ENCODE results near the gene PDZK1IP1. TPM values are rescaled to one million over a fixed set of nuclear protein-coding genes. Genes with fewer than 3 reads are reported as not detected.

Gene PDZK1IP1
- total RNA-seq, 1 experiment from 2014 or later = not detected

GRCh38 chr1:47224676-47225399 is 35.0 kb upstream of the PDZK1IP1 start:
- DNase-seq (ENCODE audit: low spot score) = no peak
- in situ Hi-C loops (cut with HindIII; ENCODE audit: low sequenced_read_pairs) = no loop called here

GRCh38 chr1:47223921-47224675 is 34.3 kb upstream of the PDZK1IP1 start:
- no peak for DNase-seq (ENCODE audit: low spot score)
- in situ Hi-C loops (cut with HindIII; ENCODE audit: low sequenced_read_pairs) = no loop called here

GRCh38 chr1:47223174-47223920 is 33.5 kb upstream of the PDZK1IP1 start:
- in situ Hi-C loops (cut with HindIII; ENCODE audit: low sequenced_read_pairs) = no loop called here
- no peak for DNase-seq (ENCODE audit: low spot score)

DNA sequence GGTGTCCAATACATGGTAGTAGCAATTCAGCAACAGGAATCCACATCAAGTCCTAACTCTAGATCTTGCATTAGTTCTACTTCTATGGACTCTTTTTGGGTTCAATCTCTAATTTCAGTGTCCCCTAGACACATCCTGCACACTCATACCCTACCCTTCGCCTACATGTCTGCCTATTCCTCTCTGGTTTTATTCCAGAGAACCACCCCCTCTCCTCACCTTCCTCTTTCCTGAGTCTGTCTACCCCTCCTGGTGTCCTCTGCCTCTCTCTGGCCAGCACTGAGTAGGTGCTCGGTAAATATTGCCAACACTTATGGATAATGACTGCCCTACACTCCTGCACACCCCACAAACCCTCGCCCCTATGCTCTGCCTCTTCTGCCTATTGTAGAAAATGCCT is 32.6 kb upstream of the PDZK1IP1 start:
- in situ Hi-C loops (cut with HindIII; ENCODE audit: low sequenced_read_pairs) = no loop called here
- no peak for DNase-seq (ENCODE audit: low spot score)

DNA sequence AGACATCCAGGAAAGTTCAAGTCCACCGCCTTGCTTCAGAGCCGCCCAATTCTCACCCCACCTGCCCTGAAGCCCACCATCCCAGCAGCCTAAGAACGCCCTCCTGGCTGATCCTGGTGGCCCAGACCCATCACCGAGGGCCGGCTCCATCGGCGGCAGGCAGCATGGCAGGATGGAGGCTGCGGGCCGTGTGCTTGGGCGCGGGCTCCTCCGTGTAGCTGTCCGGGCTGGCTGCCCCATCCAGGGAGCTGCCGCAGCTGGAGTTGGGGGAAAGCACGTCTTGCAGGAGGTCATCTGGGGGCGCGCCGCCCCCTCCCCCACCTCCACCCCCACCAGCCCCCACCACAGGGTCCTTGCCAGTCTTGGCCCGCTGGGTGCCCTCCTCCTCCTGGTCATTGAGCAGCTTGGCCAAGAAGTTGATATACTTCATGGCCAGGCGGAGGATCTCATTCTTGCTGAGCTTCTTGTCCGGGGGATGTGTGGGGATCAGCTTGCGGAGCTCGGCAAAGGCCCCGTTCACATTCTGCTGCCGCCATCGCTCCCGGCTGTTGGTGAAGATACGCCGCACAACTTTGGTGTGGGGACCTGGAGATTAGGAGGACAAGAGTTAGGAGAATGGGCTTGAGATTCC is 29.9 kb upstream of the PDZK1IP1 start:
- in situ Hi-C loops (cut with HindIII; ENCODE audit: low sequenced_read_pairs) = no loop called here
- DNase-seq (ENCODE audit: low spot score) = no peak

GRCh38 chr1:47219001-47219400 is 29.2 kb upstream of the PDZK1IP1 start:
- in situ Hi-C loops (cut with HindIII; ENCODE audit: low sequenced_read_pairs) = no loop called here
- DNase-seq (ENCODE audit: low spot score) = no peak

DNA sequence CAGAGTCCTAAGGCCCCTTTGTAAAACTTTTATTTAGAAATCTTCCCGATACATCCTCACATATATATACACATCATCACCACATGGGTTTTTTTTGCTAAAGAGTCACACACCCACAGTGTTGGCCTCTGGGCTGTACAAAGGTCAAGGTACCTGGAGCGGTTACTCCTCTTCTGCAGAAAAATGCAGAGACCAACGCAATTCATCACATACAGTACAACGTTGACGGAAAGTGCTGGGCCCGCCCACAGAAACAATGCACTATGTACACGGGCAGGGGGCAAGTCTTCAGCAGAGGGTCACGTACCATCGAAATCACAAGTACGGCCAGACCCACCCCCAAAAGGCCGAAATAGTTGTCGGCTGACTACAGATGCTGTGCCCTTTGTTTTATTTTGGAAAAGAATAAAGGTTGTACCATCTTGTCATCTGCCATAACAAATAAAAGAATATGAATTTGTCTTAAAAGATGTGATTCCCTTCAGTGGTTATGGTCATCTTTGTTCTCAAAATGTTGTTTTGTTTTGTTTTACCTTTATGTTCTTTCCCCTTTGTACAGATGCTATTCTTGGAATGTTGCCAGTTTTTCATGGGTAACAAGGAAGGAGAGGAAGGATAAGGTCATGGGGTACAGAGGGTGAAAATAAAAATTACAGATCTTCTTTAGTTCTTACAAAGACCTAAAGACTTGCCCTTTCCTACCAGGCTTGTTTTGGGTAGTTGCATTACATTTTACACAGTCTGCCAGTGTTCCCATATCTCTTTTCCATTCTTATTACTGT is 26.6 kb upstream of the PDZK1IP1 start:
- in situ Hi-C loops (cut with HindIII; ENCODE audit: low sequenced_read_pairs) = no loop called here
- DNase-seq (ENCODE audit: low spot score) = no peak

DNA sequence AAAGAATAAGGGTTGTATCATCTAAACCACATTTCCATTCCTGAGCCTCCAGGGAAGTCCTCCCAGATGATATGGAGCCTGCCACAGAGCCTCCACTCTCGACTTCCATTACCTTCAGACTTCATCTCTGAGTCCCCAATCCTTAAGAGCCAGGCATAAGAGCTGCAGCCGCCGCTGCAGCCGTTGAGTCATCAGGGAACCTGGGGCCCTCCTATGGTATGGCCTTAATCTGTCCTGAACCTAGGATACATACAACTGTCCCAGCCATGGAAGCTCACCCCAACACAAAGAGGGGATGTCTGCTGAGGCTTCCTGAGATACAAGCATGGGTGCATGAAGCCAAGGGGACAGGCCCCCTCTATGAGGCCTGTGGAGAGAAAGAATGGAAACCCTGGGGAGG is 25.9 kb upstream of the PDZK1IP1 start:
- in situ Hi-C loops (cut with HindIII; ENCODE audit: low sequenced_read_pairs) = no loop called here
- DNase-seq (ENCODE audit: low spot score) = no peak

- DNase-seq (ENCODE audit: low spot score) = no peak
- in situ Hi-C loops (cut with HindIII; ENCODE audit: low sequenced_read_pairs) = no loop called here
These were observed 24.7 kb upstream of the PDZK1IP1 start for GRCh38 chr1:47214549-47214948.

DNA sequence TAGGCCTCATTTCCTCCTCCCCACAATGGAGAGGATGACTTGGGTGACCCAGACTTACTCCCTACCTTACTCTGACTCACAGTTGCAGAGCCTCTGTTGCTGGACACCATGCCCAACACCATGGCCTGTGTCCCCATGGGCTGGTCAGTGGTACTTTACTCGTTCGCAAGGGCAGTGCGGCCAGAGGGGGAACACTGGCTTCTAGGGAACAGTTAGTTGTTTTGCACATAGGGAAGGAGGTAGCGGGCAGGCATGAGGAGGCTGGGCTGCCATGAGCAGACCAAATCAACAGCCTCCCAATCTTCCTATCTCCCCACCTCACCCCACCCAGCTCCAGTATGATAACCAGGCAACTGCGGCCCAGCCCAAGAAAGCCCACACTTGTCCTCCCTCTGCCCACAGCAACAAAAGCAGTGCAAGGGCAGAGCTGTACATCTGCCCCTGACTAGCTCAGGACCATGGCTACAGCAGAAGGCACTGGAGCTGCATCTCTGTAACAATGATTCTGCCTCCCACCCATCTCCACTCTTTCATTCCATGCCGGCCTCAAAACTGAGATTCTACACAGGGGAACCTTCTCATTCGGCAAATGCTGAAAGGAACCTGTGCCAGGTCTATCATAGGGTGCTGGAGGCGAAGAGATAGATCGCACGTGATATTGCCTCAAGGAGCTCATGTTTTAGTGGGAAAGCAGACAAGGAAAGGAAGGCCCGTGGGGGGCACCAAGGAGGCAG is 23.6 kb upstream of the PDZK1IP1 start:
- in situ Hi-C loops (cut with HindIII; ENCODE audit: low sequenced_read_pairs) = no loop called here
- no peak for DNase-seq (ENCODE audit: low spot score)

DNA sequence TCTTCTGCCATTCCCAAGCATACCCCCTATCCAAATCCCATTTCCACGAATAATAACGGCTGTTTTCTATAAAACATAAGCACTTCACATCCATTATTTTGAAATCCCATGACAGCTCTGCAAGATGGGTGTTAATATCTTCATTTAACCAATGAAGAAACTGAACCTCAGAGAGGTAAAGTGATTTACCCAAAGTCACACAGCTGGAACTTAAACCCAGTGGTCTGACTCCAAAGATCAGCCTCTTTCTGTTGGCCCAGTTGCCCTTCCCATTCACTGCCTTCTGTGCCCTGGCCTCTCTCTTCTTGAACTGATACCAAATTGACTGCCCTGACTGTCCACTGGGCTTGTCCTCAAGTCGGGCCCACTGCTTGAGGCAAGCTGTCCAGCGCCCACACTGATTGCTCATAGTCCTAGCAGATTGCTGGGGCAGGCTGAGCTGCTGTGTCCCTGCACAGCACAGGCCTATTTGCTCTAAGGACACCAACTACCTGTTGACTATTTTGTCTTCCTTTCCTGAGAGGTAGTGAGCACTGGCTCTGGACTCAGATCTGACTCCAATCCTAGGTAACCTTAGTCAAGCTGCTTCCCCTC is 22.9 kb upstream of the PDZK1IP1 start:
- in situ Hi-C loops (cut with HindIII; ENCODE audit: low sequenced_read_pairs) = no loop called here
- DNase-seq (ENCODE audit: low spot score) = no peak

DNA sequence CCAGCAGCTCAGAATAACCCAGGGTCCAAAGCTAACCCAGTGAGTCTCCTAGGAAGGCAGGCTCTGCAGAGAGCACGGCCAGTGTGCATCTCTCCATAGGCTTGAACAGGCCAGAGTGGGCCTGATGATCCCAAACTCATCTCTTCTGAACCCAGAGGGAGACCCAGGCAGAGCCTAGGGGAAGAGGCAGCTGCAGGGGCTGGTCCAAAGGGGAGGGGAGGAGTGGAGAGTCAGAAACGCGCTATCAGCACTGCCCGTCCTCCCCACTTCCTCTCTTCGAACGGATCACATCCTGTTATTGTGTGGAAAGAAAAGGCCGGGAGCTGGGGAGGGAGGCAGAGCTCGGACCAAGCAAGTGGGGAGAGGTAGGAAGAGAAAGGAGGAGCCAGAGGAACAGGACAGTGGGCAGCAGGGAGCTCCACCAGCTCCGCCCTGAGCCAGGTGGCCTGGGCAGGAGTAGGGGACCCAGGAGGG is 22.0 kb upstream of the PDZK1IP1 start:
- in situ Hi-C loops (cut with HindIII; ENCODE audit: low sequenced_read_pairs) = no loop called here
- DNase-seq (ENCODE audit: low spot score) = no peak

- in situ Hi-C loops (cut with HindIII; ENCODE audit: low sequenced_read_pairs) = no loop called here
- no peak for DNase-seq (ENCODE audit: low spot score)
These were observed 20.8 kb upstream of the PDZK1IP1 start for GRCh38 chr1:47210666-47211065.

GRCh38 chr1:47209725-47210325 is 20.0 kb upstream of the PDZK1IP1 start:
- no peak for DNase-seq (ENCODE audit: low spot score)
- in situ Hi-C loops (cut with HindIII; ENCODE audit: low sequenced_read_pairs) = no loop called here

DNA sequence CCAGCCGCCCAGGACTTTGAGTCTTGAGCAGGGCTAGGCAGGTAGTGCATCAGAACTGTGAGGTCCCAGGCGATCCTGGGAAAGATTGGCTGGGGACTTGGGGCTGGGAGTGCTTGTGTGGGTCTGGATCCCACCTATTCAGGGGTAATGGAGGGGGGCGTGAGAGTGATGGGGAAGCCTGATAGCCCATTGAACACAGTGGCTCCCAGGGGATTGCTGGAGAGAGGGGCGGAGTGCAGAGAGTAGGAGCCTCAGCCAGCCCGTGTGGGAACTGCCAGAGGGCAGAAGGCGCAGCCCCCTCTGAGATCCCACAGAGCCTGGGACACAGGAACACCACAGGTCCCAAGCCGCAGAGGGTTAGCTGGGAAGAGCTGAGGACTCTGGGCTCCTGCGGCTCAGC is 19.3 kb upstream of the PDZK1IP1 start:
- in situ Hi-C loops (cut with HindIII; ENCODE audit: low sequenced_read_pairs) = no loop called here

GRCh38 chr1:47208374-47208850 is 18.6 kb upstream of the PDZK1IP1 start:
- in situ Hi-C loops (cut with HindIII; ENCODE audit: low sequenced_read_pairs) = no loop called here
- no peak for DNase-seq (ENCODE audit: low spot score)

More for the DNA sequence above, 19.3 kb upstream of the PDZK1IP1 start:
- DNase-seq (ENCODE audit: low spot score) = no peak

DNA sequence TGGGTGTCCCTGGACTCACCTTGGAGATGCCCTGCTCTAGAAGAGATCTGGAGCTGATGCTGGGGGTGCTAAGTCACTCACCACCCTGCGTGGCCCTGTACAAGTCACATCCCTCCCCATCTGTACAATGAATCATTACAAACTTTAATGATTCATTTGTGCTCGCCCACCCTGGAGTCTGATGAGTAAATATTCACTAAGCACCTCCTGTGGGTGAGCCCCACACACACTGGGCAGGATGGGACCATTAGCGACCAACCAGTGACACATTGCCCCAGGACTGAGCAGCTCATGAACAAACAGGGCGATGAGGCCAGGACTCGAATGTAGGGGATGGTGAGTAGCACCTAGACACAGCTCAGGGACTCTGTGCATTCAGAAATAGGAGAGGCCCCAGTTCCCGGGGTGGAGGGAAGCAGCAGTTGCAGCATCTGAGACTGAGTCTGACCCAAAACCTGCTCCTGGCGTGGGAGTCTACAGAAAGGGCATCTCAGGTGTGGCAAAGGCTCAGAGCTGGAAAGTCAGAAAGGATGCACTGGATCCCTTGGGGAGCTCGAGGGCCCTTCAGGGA is 18.1 kb upstream of the PDZK1IP1 start:
- no peak for DNase-seq (ENCODE audit: low spot score)
- in situ Hi-C loops (cut with HindIII; ENCODE audit: low sequenced_read_pairs) = no loop called here

Data from G401 (cell line).